Heart right ventricle (tissue), 16 donors: Measurements from ENCODE around the gene ABHD1. TPM values are rescaled to one million over a fixed set of nuclear protein-coding genes. Genes with fewer than 3 reads are reported as not detected.

Experiments
- ATAC-seq, 8 donors: fragments of 200-7000 bp; cut with Tn5 transposase; one replicate each; pipeline ENCODE4 v1.9.1; 2020; ENCODE audit warnings: mild to moderate bottlenecking in 8 of 8, moderate library complexity in 8 of 8, moderate number of reproducible peaks in 1 of 8
- DNase-seq, 2 donors: peaks; one replicate each; pipeline ENCODE4 v3.0.0-alpha.2; 2020
- H3K27ac ChIP-seq, 10 donors: fragments of 200-600 bp; sonication (generic) in 2 of 10; one replicate each; pipeline versions ENCODE4 v1.5.0 to v1.8.0; 2020 to 2022; ENCODE audit warnings: mild to moderate bottlenecking in 3 of 10
- H3K27me3 ChIP-seq, 7 donors: fragments of 200-600 bp; one replicate each; pipeline ENCODE4 v1.8.0; 2021 to 2022; ENCODE audit warnings: mild to moderate bottlenecking in 2 of 7
- H3K36me3 ChIP-seq, 9 donors: fragments of 200-600 bp; sonication (generic) in 1 of 9; one replicate each; pipeline versions ENCODE4 v1.5.0 to v1.8.0; 2020 to 2022; ENCODE audit warnings: mild to moderate bottlenecking in 2 of 9
- H3K4me1 ChIP-seq, 9 donors: fragments of 200-600 bp; sonication (generic) in 1 of 9; one replicate each; pipeline versions ENCODE4 v1.5.0 to v1.8.0; 2020 to 2022; ENCODE audit warnings: mild to moderate bottlenecking in 4 of 9
- H3K4me3 ChIP-seq, 10 donors: fragments of 200-600 bp; sonication (generic) in 2 of 10; one replicate each; pipeline versions ENCODE4 v1.5.0 to v1.8.0; 2020 to 2022; ENCODE audit warnings: mild to moderate bottlenecking in 7 of 10, moderate library complexity in 2 of 10
- H3K9me3 ChIP-seq, 11 donors: fragments of 200-600 bp in 10 of 11; sonication (generic) in 2 of 11; one replicate each; pipeline versions ENCODE4 v1.5.0 to v1.8.0; 2013 to 2022; ENCODE audit warnings: mild to moderate bottlenecking in 2 of 11, control low read depth in 1 of 11, moderate library complexity in 1 of 11
- WGBS, 2 donors: extraction: QIAGEN DNeasy Blood & Tissue Kit; methylation state at CpG; one replicate each; pipeline ENCODE4 v1.1.7; 2013; ENCODE audit warnings: inconsistent platforms in 1 of 2; 5-methylcytosine and 5-hydroxymethylcytosine counted together
- intact Hi-C, 10 donors: fragments of 100-400 bp; cut with DNase I; formaldehyde crosslinking; loops; one replicate each; pipeline versions ENCODE4 v1.11.1 to v1.14.2; 2022
- polyA plus RNA-seq, 2 donors: library from polyadenylated mRNA; stranded (reverse); fragments of 200-250 nt; gene quantifications; one replicate each; pipeline ENCODE4 v1.2.3, GENCODE V29; 2013
- total RNA-seq, 10 donors: library from RNA; stranded (reverse); fragmentation: NEBNext Ultra II Directional in 3 of 10; extraction: Animal tissue kit (Norgen Biotek cat#: 25700) in 3 of 10; gene quantifications; one replicate each; pipeline versions ENCODE4 v1.2.1 to v1.2.4, GENCODE V29; 2021 to 2023
- TF ChIP-seq, protein P1 (sequence below), 9 donors: fragments of 200-600 bp; sonication (generic) in 2 of 9; IDR thresholded peaks; one replicate each; pipeline versions ENCODE4 v1.5.0 to v1.8.0; 2021 to 2022; ENCODE audit warnings: antibody characterized with exemption in 9 of 9, mild to moderate bottlenecking in 5 of 9, moderate library complexity in 1 of 9
- donor health status: Arrhythmogenic right ventricular cardiomyopathy.
- donor health status: ischemic (EF 13 %, LVEDD 7.1; RV severe dilation, severe dysfunction).
- donor health status: healthy with polysubstance abuse.
- donor health status: DM: no; HTN: yes; CAD: no.
- donor health status: DM: no; HTN: no; CAD: no.
- donor health status: ischemic (EF 25% LVEDD 6.9; RV normal size, moderate dysfunction).
- donor health status: ischemic (EF 25% LVEDD 5.7; RV mildly dilated, moderate dysfunction).
- donor health status: healthy.
- donor health status: DM: yes; HTN: yes; CAD: no.
- donor health status: Ischemic cardiomyopathy.
- donor health status: ischemic (EF 35%, LVEDD 5.7; RV mildly dilated, moderate dysfunction).
- donor health status: nonischemic (EF 11% LVEDD 7.7; RV severe dilation, severe dysfunction).
- donor health status: DM: yes; HTN: yes; CAD: no.
- donor health status: PGD.
- donor health status: ischemic (EF 29% LVEDD 5.4; RV normal size, mild dysfunction).
- donor health status: nonischemic (EF 23%, LVEDD 6.1; RV moderate dilation, normal function).

The ABHD1 gene
- total and polyA plus RNA-seq, 12 donors = 0.29 to 12.1 (median 2.5) TPM

DNA sequence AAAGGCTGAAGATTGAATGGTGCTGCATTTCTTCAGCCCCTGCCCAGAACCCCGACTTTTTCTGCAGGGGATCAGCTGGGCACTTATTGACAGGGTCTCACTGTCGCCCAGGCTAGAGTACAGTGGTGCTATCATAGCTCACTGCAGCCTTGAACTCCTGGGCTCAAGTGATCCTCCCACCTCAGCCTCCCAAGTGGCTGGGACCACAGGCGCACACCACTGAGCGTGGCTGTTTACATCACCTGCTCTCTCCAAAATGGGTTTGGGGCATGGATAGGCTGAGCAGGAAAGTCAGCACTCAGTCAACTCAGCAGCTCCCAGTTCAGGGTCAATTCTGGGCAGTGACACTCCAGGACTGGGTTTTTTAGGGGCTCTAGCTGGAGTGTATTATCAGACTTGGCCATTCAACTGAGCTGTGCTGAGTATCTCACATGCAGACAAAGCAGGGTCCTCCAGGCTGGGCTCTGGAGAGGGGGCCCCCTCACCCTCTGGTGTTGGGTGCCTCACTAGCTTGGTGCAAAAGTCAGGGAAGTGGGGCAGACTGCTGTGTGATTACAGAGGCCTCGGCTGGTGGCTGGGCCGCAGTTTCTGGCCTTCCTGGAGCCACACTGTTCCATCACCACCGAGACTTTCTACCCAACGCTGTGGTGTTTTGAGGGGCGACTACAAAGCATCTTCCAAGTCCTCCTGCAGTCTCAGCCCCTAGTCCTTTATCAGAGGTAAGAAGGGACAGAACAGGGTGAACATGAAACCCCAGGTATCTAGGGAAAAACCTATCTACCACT is 4.5 kb downstream of the ABHD1 start:
- no peak overlapping the region for H3K27ac ChIP-seq
- no peak overlapping the region for H3K4me3 ChIP-seq
- peaks cover 0 to 22% (median 14%) of the 10 kb centered on the region in 9 donors for H3K4me1 ChIP-seq
- H3K9me3 ChIP-seq = no peaks in the 10 kb centered on the region
- peaks cover 0 to 42% (median 28%) of the 10 kb centered on the region in 9 donors for H3K36me3 ChIP-seq
- no peaks in the 10 kb centered on the region for H3K27me3 ChIP-seq
- DNase-seq = no peak
- intact Hi-C loops = no loop called here
- TF ChIP-seq, protein P1, sequence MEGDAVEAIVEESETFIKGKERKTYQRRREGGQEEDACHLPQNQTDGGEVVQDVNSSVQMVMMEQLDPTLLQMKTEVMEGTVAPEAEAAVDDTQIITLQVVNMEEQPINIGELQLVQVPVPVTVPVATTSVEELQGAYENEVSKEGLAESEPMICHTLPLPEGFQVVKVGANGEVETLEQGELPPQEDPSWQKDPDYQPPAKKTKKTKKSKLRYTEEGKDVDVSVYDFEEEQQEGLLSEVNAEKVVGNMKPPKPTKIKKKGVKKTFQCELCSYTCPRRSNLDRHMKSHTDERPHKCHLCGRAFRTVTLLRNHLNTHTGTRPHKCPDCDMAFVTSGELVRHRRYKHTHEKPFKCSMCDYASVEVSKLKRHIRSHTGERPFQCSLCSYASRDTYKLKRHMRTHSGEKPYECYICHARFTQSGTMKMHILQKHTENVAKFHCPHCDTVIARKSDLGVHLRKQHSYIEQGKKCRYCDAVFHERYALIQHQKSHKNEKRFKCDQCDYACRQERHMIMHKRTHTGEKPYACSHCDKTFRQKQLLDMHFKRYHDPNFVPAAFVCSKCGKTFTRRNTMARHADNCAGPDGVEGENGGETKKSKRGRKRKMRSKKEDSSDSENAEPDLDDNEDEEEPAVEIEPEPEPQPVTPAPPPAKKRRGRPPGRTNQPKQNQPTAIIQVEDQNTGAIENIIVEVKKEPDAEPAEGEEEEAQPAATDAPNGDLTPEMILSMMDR (IDR thresholded peaks at IDR 0.05) = no peak
- no peak for ATAC-seq
- WGBS, 2 donors = 90 to 92% methylated on average over 9 of the region's 9 CpGs

DNA sequence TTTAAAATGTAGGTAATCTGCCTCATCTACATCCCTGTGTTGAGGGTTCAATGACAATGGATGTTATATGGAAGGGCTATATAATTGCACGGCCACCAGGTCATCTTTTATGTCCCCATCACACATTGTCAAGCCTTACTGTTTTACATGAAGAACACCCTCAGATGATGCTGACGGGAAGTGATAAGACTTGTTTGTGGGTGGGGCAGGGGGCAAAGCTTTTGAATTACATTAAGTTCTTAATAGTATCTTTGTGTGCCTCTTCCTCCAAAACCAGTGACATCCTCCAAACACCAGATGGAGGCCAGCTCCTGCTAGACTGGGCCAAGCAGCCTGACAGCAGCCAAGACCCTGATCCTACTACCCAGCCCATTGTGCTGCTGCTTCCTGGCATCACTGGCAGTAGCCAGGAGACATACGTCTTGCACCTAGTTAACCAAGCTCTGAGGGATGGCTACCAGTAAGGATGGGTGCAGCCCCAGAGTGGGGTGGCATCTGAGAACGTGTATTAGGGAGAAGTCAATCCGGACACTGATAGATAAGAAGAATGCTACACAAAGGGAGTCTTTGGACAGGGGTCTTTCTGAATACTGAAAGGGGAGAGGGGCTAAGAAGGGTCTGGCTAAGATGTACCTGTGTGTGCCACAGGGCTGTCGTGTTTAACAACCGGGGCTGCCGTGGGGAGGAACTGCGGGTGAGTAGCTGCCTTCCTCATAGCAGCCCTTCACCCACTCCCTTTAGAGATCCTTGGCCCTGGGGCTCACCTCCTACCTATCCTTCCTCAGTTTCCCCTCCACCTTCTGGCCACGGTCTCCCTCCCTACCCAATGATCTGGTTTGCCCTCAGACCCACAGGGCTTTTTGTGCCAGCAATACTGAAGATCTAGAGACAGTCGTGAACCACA is 5.3 kb downstream of the ABHD1 start:
- no peak for ATAC-seq
- Histone ChIP-seq H3K9me3 (no peaks in the 10 kb centered on the region), H3K4me1 (peaks cover 5 to 23% (median 14%) of the 10 kb centered on the region in 9 donors), H3K27ac (no peak overlapping the region), H3K36me3 (peaks cover 0 to 43% (median 28%) of the 10 kb centered on the region in 9 donors), H3K27me3 (no peaks in the 10 kb centered on the region), H3K4me3 (no peak overlapping the region)
- intact Hi-C loops = no loop called here
- 75 to 80% methylated on average over 11 of the region's 11 CpGs for WGBS, 2 donors
- DNase-seq = no peak
- TF ChIP-seq, protein P1 (IDR thresholded peaks at IDR 0.05) = no peak

DNA sequence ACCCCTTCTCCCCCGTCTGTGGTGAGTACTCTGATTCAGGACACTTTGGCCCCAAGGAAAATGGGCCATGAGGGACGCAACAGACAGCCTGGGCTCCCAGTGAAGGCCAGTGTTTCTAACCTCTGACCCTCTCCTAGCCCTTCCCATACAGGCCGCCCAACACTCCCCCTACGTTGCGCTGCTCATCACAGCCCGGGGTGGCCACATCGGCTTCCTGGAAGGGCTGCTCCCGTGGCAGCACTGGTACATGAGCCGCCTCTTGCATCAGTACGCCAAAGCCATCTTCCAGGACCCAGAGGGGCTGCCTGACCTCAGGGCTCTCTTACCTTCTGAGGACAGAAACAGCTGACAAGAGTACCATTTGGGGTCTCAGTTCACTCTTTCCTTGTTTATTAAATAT is 6.8 kb downstream of the ABHD1 start:
- DNase-seq (no peak), ATAC-seq (no peak)
- Histone ChIP-seq H3K4me1 (peaks cover 5 to 24% (median 17%) of the 10 kb centered on the region in 9 donors), H3K36me3 (peaks cover 0 to 43% (median 28%) of the 10 kb centered on the region in 9 donors), H3K9me3 (no peaks in the 10 kb centered on the region), H3K4me3 (no peak overlapping the region), H3K27me3 (no peaks in the 10 kb centered on the region), H3K27ac (no peak overlapping the region)
- WGBS, 2 donors = 92 to 93% methylated on average over 10 of the region's 10 CpGs
- intact Hi-C loops = loop anchor here in 2 of 10 donors (5.0 kb wide), 2 partner anchors 33 to 222 kb away; no protein-coding TSS in a partner anchor
- TF ChIP-seq, protein P1 (IDR thresholded peaks at IDR 0.05) = no peak

DNA sequence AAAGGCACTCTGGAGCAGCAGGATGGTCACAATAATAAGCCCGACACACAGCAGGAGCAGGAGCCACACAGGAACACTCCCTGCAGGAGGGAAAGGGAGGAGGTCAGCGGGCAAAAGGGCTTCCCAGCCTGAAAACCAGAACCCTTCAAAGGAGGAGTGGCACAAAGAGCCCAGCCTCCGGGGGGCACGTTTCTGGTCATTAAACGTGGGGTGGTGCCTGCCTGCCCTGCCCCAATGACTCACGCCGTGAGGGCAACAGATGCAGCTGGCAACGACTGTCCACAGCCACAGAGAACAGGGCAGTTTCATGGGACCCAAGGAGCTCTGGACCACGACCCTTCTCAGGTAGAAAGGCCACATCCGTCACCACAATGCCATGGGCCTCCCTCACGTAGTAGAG is 7.8 kb downstream of the ABHD1 start:
- DNase-seq (no peak), ATAC-seq (no peak)
- peaks cover 0 to 43% (median 28%) of the 10 kb centered on the region in 9 donors for H3K36me3 ChIP-seq
- H3K9me3 ChIP-seq = no peaks in the 10 kb centered on the region
- H3K27ac ChIP-seq = no peak overlapping the region
- intact Hi-C loops = loop anchor here in 2 of 10 donors (5.0 kb wide), 2 partner anchors 34 to 221 kb away; no protein-coding TSS in a partner anchor
- TF ChIP-seq, protein P1 (IDR thresholded peaks at IDR 0.05) = no peak
- no peaks in the 10 kb centered on the region for H3K27me3 ChIP-seq
- H3K4me1 ChIP-seq = peaks cover 5 to 19% (median 16%) of the 10 kb centered on the region in 9 donors
- WGBS, 2 donors = 92 to 93% methylated on average over 11 of the region's 11 CpGs
- H3K4me3 ChIP-seq = no peak overlapping the region
